ENCODE data around the gene COL6A2. TPM values are rescaled to one million over a fixed set of nuclear protein-coding genes. Genes with fewer than 3 reads are reported as not detected.

The COL6A2 gene
- total and polyA plus RNA-seq, 2 of the 13 experiments (the other 11 are each of a cell fraction or from before 2014, with no cell fraction given), result 0.07 to 0.41 TPM

- TF ChIP-seq THRA (CRISPR knock-in tag; IDR thresholded peaks at IDR 0.05; ENCODE audit: borderline replicate concordance), result no peak
- TF ChIP-seq ZNF44 (CRISPR knock-in tag; IDR thresholded peaks at IDR 0.05), result no peak
- peak; percentile 78 for TF ChIP-seq ZSCAN25 (CRISPR knock-in tag; IDR thresholded peaks at IDR 0.05)
- TF ChIP-seq ZNF564 (CRISPR knock-in tag; IDR thresholded peaks at IDR 0.05), result no peak
- no peak for TF ChIP-seq MEIS1 (CRISPR knock-in tag; IDR thresholded peaks at IDR 0.05; ENCODE audit: borderline replicate concordance)
- no peak for TF ChIP-seq ZNF883 (CRISPR knock-in tag; IDR thresholded peaks at IDR 0.05; ENCODE audit: not compliant biosample characterization)
- TF ChIP-seq NR2F6 (IDR thresholded peaks at IDR 0.05), result peak; percentile 57
- peak; percentile 54 for TF ChIP-seq NR2F6 (CRISPR knock-in tag; IDR thresholded peaks at IDR 0.05)
- no peak for TF ChIP-seq ZXDC (CRISPR knock-in tag; IDR thresholded peaks at IDR 0.05)
Measured at GRCh38 chr21:46054451-46054881, 43.4 kb upstream of the COL6A2 start (continued).

GRCh38 chr21:46055863-46056281 lies 42.0 kb upstream of the COL6A2 start:
- no peak overlapping the region for H2AFZ ChIP-seq (ENCODE audit: low read length)
- no peak overlapping the region for H3K9ac ChIP-seq (ENCODE audit: insufficient read depth, low read depth, low read length)
- no peaks in the 10 kb centered on the region for H3K4me1 ChIP-seq (ENCODE audit: insufficient read depth, low read length)
- H3K36me3 ChIP-seq (replicated peaks in 1 of 2; ENCODE audit: control insufficient read depth in 1 of 2, insufficient read depth in 2 of 2, low read length in 2 of 2), result no peaks in the 10 kb centered on the region
- H3K27me3 ChIP-seq (ENCODE audit: control insufficient read depth in 1 of 2, insufficient read depth in 2 of 2, low read length in 2 of 2), result peaks cover 0 to 3% of the 10 kb centered on the region in 2 experiments; a peak in 2 of 5 replicates
- no peak overlapping the region for H3K4me3 ChIP-seq (replicated peaks in 1 of 3; ENCODE audit: insufficient read depth in 1 of 3, low read depth in 2 of 3, low read length in 3 of 3)
- H3K4me2 ChIP-seq (ENCODE audit: low read depth, low read length), result no peak overlapping the region
- CTCF ChIA-PET (ENCODE audit: low intra/inter-chr PET ratio, low total read pairs), result no interaction called here
- POLR2A ChIA-PET, result no interaction called here
- H3K79me2 ChIP-seq (ENCODE audit: insufficient read depth, low read length), result no peaks in the 10 kb centered on the region
- ATAC-seq (no peak), FAIRE-seq (no peak), DNase-seq (ENCODE audit: low spot score) (no peak)
- H4K20me1 ChIP-seq (ENCODE audit: insufficient read depth, low read length), result no peaks in the 10 kb centered on the region
- intact Hi-C loops (cut with micrococcal nuclease; ENCODE audit: unreplicated experiment) (no loop called here), in situ Hi-C loops (cut with HindIII; ENCODE audit: extremely low pct_ligation_motif_present, low pct_unique_long_range_greater_than_20kb) (no loop called here)
- WGBS (ENCODE audit: low lambda C conversion rate), result 82% methylated on average over 12 of the region's 23 CpGs
- BruUV-seq (replicated peaks), result no TSS peak
- no peak overlapping the region for H3K27ac ChIP-seq (ENCODE audit: extremely low read length, insufficient read depth, low read length)
- TF ChIP-seq ZNF382 (CRISPR knock-in tag; IDR thresholded peaks at IDR 0.05; ENCODE audit: borderline replicate concordance) (no peak), ZNF609 (CRISPR knock-in tag; IDR thresholded peaks at IDR 0.05; ENCODE audit: borderline replicate concordance) (no peak), ZNF160 (CRISPR knock-in tag; IDR thresholded peaks at IDR 0.05) (no peak)
- no peaks in the 10 kb centered on the region; the same call in none of the 2 replicates for H3K9me3 ChIP-seq (ENCODE audit: low read length)
